Fibroblast of skin of left biceps (primary cell): ENCODE data around the gene FKBP10.
A peak's percentile ranks its signal among the peaks of the same experiment; 100 is the strongest.
"Not testable (repeated sequence)": the region's sequence is repeated elsewhere in the genome, so short reads cannot be mapped to it uniquely, and the experiment has no call there.

Experiments used
- DNase-seq, 2 experiments: peaks; one replicate each; pipeline ENCODE4 v3.0.0-alpha.2; 2013; ENCODE audit warnings: low read depth in 2 of 2

The FKBP10 gene, protein sequence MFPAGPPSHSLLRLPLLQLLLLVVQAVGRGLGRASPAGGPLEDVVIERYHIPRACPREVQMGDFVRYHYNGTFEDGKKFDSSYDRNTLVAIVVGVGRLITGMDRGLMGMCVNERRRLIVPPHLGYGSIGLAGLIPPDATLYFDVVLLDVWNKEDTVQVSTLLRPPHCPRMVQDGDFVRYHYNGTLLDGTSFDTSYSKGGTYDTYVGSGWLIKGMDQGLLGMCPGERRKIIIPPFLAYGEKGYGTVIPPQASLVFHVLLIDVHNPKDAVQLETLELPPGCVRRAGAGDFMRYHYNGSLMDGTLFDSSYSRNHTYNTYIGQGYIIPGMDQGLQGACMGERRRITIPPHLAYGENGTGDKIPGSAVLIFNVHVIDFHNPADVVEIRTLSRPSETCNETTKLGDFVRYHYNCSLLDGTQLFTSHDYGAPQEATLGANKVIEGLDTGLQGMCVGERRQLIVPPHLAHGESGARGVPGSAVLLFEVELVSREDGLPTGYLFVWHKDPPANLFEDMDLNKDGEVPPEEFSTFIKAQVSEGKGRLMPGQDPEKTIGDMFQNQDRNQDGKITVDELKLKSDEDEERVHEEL

GRCh38 chr17:41812381-41813151 is at the start of gene FKBP10:
FKBP10 (plus strand) TSS chr17:41813004; CDS start chr17:41813035, 31 bp downstream.
- peak; percentile 80 to 81 for DNase-seq

DNA sequence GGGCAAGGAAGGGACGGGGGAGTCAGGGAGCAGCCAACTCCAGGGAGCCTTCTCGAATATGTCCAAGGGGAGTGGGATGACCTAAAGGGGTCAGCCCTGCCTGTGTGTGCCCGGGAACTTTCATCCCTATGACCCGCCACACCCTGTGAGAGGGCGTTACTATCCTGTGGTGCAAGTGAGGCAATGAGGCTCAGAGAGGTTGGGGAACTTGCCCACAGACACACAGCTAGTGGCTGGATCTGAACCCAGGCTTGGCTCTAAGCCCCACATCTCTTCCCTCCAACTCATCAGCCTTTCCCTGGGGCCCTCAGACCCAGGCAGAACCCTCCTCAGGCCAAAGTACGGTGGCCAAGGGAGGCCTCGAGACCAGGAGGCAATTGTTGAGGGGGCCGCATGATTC is 49.5 kb upstream of the FKBP10 start:
- no peak for DNase-seq

DNA sequence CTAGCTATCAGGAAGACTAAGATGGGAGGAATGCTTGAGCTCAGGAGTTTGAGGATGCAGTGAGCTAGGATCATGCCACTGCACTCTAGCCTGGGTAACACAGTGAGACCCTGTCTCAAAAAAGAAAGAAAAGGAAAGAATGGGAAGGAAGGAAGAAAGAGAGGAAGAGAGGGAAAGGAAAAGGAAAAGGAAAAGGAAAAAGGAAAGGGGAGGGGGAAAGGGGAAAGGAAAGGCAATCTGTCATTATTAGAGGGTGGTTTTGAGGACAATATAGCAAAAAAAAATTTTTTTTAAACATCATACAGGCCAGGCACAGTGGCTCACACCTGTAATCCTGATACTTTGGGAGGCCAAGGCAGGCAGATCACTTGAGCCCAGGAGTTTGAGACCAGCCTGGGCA is 46.7 kb upstream of the FKBP10 start:
- no peak for DNase-seq

- DNase-seq, result no peak
These were observed 45.3 kb upstream of the FKBP10 start for GRCh38 chr17:41767324-41768042.

DNA sequence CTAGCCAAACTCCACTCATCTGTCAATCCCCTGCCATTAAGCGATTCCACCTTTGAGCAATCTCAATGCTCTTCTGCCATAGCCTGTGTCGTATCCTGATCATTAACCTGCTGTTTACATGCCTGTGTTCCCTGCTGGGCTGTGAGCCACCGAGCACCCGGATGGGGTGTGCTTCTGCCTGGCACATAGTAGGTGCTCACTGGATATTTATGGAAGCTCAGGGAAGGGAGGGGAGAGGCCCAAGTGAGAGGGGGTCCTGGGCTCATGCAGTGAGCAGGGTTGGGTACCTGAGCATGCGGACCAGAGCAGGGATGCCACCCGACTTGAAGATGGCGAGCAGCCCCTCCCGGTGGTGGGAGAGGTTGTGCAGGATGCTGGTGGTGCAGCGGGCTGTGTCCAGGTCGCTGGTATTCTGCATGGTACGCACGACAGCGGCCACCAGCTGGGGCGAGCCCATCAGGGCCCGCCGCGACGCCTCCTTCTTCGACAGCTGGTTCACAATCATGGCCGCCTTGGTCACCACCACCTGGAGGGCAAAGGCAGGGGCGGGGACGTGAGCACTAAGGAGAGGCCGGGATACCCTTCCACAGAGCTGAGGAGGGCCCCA is 44.0 kb upstream of the FKBP10 start:
- DNase-seq, result no peak

- DNase-seq, result no peak
These were observed 43.4 kb upstream of the FKBP10 start for GRCh38 chr17:41769346-41769862.

DNA sequence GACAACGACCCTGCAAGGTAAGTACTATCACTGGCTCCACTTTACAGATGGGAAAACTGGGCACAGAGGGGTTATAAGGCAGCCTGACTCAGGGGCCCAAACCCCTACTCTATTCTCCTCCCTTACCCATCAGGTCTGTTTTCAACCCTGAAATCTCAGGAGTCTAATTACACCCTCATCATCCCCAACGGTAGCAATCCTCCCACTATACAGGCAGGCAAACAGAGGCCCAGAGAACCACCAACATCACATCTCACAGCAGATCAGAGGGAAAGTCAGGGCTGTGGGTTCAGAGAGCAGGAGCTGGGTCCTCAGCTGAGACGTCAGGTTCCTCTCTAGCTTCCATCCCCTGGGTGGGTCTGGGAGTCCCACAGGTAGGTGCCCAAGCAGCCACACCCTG is 42.8 kb upstream of the FKBP10 start:
- DNase-seq, result no peak

DNA sequence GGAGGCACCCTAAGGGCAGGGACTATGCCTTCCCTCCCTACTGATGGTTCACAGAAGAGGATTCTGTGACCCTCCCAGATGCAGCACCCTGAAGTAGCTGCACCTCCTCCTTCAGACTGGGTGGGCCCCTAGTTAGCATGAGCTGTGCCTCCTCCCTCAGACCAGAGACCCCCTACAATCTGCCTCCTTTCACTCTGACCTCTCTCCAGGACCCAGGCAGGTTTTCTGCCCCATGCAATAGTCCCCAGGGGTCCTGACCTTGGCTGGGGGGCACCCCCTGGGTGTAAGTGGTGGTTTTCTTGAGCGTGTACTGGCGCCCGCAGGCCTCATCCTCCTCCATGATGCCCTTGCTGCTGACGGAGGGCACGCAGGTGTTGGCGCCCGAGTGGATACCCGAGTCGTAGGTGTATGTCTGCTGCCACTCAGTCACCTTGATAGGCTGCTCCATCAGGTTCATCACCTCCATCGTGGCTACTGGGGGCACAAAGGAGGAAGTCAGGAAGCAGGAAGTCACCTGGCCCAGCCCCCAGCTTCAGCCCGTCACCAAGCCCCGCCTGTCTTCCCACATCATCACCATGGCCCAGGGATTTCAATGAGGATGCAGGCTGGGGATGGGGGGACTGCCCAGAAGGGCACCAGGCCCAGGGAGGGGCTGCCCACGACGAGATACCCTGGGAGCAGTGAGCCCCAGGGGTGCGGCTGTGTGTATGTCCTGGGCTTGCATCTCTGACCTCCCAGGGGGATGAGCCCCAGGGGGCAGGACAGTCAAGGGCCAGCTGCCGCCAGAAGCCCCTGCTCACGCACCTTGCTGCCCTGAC is 41.2 kb upstream of the FKBP10 start:
- DNase-seq, result no peak

GRCh38 chr17:41772218-41772585 is 40.6 kb upstream of the FKBP10 start:
- no peak for DNase-seq

DNA sequence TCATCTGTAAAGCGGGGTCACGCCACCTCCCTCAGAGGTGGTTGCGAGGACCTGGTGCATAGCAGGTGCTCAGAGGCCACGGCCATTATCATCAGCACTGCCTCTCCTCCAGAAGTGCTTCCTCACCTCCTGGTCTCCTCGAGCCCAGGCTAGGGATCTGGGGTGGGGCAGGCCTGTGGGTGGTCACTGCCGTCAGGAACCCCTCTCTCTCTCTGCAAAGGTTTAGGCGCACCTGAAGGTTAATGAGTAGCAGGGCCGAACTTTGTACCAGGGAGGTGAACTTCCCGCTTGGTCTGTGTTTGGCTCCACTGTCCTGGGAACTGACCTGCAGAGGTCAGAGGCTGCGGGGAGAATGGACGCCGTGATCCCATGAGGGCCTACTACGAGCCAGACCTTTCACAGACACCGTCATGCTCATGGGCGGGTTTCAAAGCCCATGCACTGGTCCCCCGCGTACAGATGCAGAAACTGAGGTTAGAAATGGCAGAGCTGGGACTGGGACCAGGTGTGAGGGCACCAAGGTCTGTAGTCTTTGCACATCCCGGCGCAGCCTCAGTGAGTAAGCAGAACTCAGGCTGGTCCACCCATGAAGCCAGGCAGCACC is 40.1 kb upstream of the FKBP10 start:
- no peak for DNase-seq

DNA sequence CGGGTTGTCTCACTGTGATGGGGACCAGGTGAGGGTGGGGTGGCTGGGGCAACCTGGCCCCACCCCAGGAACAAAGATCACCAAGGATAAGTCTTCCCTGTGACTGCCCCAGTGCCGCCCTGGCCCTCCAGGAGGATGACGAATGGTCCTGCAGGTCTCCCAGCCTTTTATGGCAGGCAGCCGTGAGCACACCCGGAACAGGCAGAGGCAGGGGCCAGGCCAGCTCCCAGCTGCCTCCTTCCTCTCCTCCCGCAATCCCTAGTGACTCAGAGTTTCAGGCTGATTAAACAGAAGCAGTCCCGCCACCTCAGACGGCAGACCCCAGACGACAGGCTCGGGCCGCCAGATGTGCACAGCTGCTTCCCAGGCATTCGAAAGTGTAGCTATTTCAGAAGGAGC is 39.6 kb upstream of the FKBP10 start:
- DNase-seq, result peak in 1 of 2 experiments; percentile 32

DNA sequence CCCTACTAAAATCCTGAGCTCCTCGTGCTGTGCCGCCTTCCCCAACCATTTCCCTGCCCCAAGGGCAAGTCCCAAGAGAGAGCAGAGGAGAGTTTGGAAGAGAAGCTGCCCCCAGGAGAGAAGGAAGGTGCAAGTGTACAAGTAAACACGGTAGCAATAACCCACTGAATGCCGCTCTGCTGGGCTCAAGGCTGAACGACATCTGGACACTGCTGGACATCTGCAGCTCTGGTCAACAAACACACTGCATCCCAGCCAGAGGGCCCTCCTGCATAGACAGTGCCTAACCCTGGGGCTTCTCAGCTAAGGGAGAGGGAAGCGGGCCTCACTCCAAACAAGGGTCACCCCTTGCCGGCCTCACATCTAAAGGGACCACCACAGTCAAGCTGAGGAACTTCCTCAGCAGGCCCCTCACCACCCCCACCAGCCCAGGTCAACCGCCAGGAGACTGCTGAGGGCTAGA is 39.0 kb upstream of the FKBP10 start:
- DNase-seq, result no peak

GRCh38 chr17:41775394-41776226 is 37.2 kb upstream of the FKBP10 start:
- no peak for DNase-seq

DNA sequence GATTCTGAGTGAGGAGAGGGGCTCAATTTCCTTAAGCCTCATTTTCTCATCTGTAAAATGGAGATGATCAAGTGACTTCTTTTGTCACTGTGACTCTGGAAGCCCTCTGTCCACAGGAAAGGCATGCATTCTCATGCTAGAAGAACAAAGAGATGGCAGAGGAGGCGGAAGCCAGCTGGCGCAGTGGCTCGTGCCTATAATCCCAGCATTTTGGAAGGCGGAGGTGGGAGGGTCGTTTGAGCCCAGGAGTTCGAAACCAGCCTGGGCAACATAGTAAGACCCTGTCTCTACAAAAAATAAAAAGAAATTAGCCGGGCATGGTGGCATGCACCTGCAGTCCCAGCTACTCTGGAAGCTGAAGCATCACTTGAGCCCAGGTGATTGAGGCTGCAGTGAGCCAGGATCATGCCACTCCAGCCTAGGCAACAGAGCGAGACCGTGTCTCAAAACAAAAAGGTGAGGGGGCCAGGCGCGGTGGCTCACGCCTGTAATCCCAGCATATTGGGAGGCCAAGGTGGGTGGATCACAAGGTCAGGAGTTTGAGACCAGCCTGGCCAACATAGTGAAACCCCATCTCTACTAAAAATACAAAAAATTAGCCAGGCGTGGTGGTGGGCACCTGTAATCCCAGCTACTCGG is 36.4 kb upstream of the FKBP10 start:
- DNase-seq, result not testable (repeated sequence)

DNA sequence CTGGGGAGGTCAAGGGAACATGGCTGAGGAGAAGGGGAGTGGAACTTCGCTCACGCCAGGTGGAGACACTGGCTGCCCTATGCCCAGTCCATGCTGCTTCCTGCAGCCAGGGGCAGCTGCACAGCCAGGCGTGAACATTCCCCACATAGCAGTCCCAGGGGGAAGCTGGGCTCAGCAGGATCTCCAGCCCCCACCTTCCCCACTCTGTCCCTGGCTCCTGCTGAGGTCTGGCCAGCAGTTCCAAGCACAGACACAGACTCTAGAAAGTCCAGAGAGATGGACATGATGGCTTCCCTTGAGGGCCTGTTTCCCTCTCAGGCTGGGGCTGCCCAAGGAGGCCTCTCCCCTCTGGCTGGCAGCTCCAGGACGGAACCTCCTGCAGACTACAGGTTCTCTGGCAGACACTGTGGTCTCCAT is 35.6 kb upstream of the FKBP10 start:
- no peak for DNase-seq

GRCh38 chr17:41777574-41778188 is 35.1 kb upstream of the FKBP10 start:
- peak in 1 of 2 experiments; percentile 32 for DNase-seq

- DNase-seq, result no peak
These were observed 32.9 kb upstream of the FKBP10 start for GRCh38 chr17:41779954-41780353.
